C4-2B (cell line): Measurements from ENCODE around the gene ELP5.

Experiments
- H3K27ac ChIP-seq: fragments of 450-650 bp; 2 replicates; pipeline ENCODE4 v1.5.1; 2017
- ZFX ChIP-seq: fragments of 450-650 bp; IDR thresholded peaks from 2 replicates; pipeline ENCODE4 v1.6.1; 2017
- TF ChIP-seq, protein P1 (sequence below): fragments of 450-650 bp; conservative IDR thresholded peaks from 2 replicates; pipeline ENCODE4 v1.5.1; 2017; ENCODE audit warnings: mild to moderate bottlenecking

The ELP5 gene

DNA sequence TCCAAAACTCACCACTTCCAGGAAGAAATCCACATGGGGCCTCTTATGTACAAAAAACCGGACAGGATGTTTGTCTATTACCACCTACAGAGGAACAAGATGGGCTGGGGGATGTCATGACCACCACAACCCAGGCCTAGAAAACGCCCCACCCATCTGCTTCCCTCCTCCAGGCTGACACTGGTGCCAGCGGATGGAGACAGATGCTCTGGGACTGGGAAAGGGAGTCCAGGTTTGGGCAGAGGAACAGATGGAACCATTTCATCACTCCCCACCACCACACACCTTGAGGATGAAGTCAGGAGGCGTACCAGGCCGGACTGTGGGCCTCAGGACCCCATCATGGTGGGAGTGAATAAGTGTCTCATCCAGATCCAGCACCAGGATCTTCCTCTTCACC lies 5.2 kb upstream of the ELP5 start:
- TF ChIP-seq, protein P1, sequence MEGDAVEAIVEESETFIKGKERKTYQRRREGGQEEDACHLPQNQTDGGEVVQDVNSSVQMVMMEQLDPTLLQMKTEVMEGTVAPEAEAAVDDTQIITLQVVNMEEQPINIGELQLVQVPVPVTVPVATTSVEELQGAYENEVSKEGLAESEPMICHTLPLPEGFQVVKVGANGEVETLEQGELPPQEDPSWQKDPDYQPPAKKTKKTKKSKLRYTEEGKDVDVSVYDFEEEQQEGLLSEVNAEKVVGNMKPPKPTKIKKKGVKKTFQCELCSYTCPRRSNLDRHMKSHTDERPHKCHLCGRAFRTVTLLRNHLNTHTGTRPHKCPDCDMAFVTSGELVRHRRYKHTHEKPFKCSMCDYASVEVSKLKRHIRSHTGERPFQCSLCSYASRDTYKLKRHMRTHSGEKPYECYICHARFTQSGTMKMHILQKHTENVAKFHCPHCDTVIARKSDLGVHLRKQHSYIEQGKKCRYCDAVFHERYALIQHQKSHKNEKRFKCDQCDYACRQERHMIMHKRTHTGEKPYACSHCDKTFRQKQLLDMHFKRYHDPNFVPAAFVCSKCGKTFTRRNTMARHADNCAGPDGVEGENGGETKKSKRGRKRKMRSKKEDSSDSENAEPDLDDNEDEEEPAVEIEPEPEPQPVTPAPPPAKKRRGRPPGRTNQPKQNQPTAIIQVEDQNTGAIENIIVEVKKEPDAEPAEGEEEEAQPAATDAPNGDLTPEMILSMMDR: no peak
- no peak for TF ChIP-seq ZFX
- H3K27ac ChIP-seq: no peak overlapping the region

DNA sequence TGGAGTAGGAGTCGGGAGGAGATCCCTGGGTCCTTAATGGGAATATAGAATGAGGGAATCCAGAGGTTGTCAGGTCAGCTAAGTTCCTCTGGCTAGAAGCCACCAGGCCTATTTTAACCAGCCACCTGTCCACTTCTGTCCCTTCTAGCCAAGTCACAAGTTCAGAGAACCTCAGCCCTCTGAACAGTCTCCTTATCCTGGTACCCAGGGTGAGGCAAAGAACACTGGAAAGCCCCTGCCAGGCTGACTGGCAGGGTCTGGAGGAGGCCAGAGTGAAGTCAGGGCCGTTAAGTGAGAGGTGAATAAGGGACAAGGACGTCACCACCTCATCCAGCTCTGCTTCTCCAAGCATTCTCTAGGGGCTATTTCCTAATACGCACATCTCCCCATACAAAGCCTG lies 3.2 kb upstream of the ELP5 start:
- H3K27ac ChIP-seq: no peak overlapping the region
- TF ChIP-seq, protein P1: no peak
- TF ChIP-seq ZFX: no peak

DNA sequence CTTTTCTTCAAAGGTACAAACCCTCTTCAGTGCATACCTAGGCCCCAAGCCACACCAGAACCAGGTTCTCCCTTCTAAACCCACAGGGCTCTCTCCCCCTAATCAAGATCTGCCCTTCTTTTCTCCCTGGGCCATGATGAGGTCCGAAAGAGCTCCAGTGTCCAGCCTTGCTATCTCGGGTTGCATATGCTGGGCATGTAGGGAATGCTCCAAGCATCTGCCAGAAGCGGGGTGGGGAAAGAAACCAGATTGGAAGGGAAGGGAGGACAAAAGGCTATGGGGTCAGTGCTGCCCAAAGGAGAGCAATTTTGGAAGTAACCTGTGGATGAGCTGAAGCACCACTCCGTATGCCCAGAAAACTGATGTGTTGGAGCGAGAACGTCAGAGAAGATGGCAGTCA lies 2.8 kb upstream of the ELP5 start:
- no peak for TF ChIP-seq ZFX
- TF ChIP-seq, protein P1: no peak
- H3K27ac ChIP-seq: no peak overlapping the region

DNA sequence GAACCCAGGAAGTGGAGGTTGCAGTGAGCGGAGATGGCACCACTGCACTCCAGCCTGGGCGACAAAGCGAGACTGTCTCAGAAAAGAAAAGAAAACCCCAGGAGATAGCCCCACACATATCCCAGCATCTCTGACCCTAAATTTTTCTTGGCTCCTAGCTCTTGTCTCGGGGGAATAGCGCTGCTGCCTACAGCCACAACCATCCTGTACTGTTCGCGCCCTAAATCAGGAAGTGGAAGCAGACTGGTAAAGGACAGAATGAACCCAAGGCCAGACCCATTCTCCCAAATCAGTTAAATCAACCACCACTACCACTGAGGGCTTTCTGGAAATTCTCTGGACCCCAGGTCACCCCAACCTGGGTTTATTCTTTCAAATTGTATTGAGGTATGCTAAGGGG lies 2.2 kb upstream of the ELP5 start:
- peak overlapping the region; percentile 87 for H3K27ac ChIP-seq
- TF ChIP-seq ZFX: no peak
- TF ChIP-seq, protein P1: no peak

DNA sequence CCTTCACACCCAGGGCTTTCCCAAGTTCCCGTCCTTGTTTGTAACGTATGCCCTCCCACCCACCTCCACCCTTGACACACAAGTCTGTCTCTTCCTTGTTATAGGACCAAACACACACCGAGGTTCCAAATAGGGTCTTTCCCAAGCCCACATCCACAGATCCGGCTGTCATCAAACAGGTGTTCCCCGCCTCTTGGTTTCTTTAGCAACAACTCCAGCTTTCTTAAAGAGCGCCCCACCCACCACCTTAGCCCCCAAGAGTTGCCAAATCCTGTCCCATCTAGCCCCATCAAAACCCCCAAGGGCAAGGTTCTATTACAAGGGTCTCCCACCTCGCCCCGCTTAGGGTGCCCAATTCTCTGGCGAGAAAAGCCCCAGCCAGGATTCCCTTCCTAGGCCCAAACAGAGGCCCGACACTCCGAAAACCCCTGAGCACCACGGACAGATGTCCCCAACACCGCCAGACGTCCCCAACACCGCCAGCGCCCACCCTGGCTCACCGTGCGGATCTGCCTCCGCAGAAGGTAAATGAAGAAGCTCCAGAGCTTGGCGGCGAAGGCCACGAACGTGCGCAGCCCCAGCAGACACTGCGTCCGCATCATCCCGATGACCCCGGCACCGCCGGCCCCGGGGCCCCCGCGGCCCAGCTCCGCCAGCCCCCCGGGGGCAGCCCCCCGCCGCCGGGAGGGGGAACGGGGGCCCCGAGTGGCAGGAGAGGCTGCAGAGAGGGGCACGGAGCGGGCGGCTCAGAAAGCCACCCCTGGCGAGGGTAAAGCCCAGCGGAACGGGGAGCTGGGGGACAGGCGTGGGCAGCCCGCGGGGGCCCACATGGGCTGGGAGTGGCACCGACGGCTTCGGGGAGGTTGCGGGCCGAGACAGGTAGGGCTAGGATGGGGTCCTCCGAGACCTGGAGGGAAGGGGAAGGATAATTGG lies 1.1 kb upstream of the ELP5 start:
- peak; percentile 46 for TF ChIP-seq ZFX
- TF ChIP-seq, protein P1: no peak
- peak overlapping the region; percentile 87 for H3K27ac ChIP-seq

DNA sequence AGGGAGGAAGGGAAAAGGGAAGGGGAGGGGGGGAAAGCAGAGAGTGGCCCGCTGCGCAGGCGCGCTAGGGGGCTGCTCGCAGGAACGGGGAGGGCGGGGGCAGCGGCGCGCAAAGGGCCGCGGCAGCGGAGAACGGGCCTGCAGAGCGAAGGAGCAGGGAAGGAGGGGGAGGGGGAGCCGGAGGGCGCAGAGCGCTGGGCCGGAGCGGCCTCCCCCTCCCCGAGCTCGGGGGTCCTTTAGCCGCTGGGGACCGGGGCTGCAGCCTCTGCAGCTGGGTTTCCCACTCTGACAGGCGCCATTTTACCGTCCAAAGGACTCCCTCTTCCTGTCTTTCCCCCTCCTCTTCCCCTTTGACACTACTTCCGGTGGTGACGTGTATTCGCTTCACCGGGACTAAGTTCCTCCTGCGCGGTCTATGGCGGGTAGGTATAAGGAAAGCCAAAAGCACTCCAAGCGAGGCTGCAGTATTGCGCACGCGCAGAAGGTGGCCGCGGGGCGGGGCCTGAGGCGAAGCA lies 297 bp upstream of the ELP5 start, which contains the start of gene CTDNEP1:
TSS of gene CTDNEP1 (minus strand) at position 74 of the 515 bp plus-strand sequence. CDS start 438 bp downstream, outside the sequence.
- peak within 1 kb of the TSS; percentile 87 for H3K27ac ChIP-seq
- no peak for TF ChIP-seq ZFX

DNA sequence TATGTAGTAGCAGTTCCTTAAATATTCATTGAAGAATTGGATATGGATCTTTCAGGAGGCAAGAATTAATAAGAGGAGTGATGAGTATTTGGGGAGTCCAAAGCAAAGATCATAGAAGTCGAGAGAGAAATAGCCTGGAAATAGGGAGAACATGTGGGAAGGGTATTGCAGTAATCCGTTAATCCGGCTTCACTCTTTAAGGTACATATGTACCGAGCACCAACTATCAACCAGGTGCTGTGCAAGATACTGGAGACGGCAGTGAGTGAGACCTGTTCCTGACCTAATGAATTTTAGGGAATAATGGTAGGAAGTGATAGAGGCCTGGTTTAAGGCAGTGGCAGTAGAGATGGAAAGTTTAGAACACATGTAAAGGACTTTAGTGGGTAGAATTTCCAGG lies 1.1 kb downstream of the ELP5 start:
- TF ChIP-seq, protein P1: no peak
- TF ChIP-seq ZFX: no peak
- peak overlapping the region; percentile 87 for H3K27ac ChIP-seq
